DND-41 (cell line): ENCODE results near the gene SLAMF8.

Experiments
- ATAC-seq: fragments of 200-7000 bp; cut with Tn5 transposase; 3 replicates; pipeline ENCODE4 v1.9.1; 2021; ENCODE audit warnings: low read depth; ENCODE audit not compliant: insufficient read depth
- DNase-seq: peaks from one replicate; pipeline ENCODE4 v3.0.0-alpha.2; 2020
- H2AFZ ChIP-seq: 2 replicates; pipeline ENCODE4 v1.6.0; 2012; ENCODE audit warnings: low read depth, low read length
- H3K27ac ChIP-seq: 2 replicates; pipeline ENCODE4 v1.5.1; 2012; ENCODE audit warnings: low read length, inconsistent platforms
- H3K27me3 ChIP-seq: fragments of 200-600 bp; sonication (generic); 2 replicates; pipeline ENCODE4 v1.6.0; 2012; ENCODE audit warnings: low read length, mild to moderate bottlenecking, inconsistent platforms; ENCODE audit not compliant: insufficient read depth, poor library complexity
- H3K36me3 ChIP-seq: 2 replicates; pipeline ENCODE4 v1.5.1; 2012; ENCODE audit warnings: low read length, inconsistent platforms; ENCODE audit not compliant: insufficient read depth
- H3K4me1 ChIP-seq: 2 replicates; pipeline ENCODE4 v1.5.1; 2012; ENCODE audit warnings: mild to moderate bottlenecking, low read length; ENCODE audit not compliant: insufficient read depth
- H3K4me2 ChIP-seq: 2 replicates; pipeline ENCODE4 v1.6.0; 2012; ENCODE audit warnings: mild to moderate bottlenecking, moderate library complexity, low read length, inconsistent platforms; ENCODE audit not compliant: insufficient read depth
- H3K4me3 ChIP-seq, 2 experiments: fragments of 200-600 bp in 1 of 2; shearing (Covaris generic) in 1 of 2; 2 replicates each; pipeline ENCODE4 v1.5.1; 2012 to 2016; ENCODE audit warnings: inconsistent platforms in 2 of 2, low read length in 2 of 2, mild to moderate bottlenecking in 2 of 2, low read depth in 1 of 2, moderate library complexity in 1 of 2
- H3K79me2 ChIP-seq: 2 replicates; pipeline ENCODE4 v1.6.0; 2012; ENCODE audit warnings: low read length, inconsistent platforms; ENCODE audit not compliant: insufficient read depth
- H3K9ac ChIP-seq: 2 replicates; pipeline ENCODE4 v1.6.0; 2012; ENCODE audit warnings: low read depth, mild to moderate bottlenecking, inconsistent platforms, low read length, moderate library complexity
- H3K9me3 ChIP-seq: 2 replicates; pipeline ENCODE4 v1.5.1; 2012; ENCODE audit warnings: low read length, moderate library complexity, mild to moderate bottlenecking, inconsistent platforms; ENCODE audit not compliant: insufficient read depth, severe bottlenecking
- H4K20me1 ChIP-seq: 2 replicates; pipeline ENCODE4 v1.6.0; 2012; ENCODE audit warnings: low read length; ENCODE audit not compliant: insufficient read depth
- EZH2 ChIP-seq: IDR thresholded peaks from 3 replicates; pipeline ENCODE4 v1.6.1; 2012; ENCODE audit warnings: borderline replicate concordance, low read depth, mild to moderate bottlenecking, moderate library complexity, low read length, inconsistent platforms; ENCODE audit not compliant: severe bottlenecking
- TF ChIP-seq, protein P1 (sequence below): IDR thresholded peaks from 2 replicates; pipeline ENCODE4 v1.5.1; 2012; ENCODE audit warnings: borderline replicate concordance, low read length, moderate library complexity, mild to moderate bottlenecking; ENCODE audit not compliant: poor library complexity, severe bottlenecking; ENCODE audit errors: extremely low read depth

Gene SLAMF8

DNA sequence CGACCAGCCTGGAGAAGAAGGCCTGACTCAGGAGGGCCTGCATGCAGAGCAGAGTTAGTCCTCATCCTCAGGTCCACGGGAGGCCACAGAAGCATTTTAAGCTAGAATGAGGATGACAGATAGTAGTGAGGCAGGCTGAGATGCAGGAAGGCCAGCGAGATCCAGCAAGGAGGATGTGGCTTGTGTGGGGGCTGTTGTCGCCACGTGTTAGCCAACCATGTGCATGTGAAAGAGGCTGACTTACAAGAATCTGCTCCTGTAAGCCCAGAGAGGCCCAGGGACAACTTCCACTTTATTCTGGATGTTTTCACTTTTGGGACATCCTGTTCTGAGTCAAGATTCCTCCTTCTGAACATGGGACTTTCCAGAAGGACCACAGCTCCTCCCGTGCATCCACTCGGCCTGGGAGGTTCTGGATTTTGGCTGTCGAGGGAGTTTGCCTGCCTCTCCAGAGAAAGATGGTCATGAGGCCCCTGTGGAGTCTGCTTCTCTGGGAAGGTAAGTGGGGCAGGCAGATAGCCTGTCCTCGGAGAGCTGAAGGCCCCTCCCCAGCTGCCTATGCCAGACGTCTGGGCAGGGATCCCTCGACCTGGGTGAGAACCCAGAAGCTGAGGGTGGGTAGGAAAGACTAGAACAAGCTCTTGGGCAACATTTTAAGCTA, at the start of gene SLAMF8:
TSS of gene SLAMF8 (plus strand) at position 433 of the 661 bp plus-strand sequence. CDS start at position 459, 26 bp downstream.
- TF ChIP-seq EZH2, result no peak
- no peak within 1 kb of the TSS for H3K4me2 ChIP-seq
- H3K9me3 ChIP-seq, result no peaks in the 10 kb centered on the region
- no peaks in the 10 kb centered on the region for H4K20me1 ChIP-seq
- H3K9ac ChIP-seq, result no peak within 1 kb of the TSS
- H2AFZ ChIP-seq, result no peak within 1 kb of the TSS
- H3K36me3 ChIP-seq, result no peaks in the 10 kb centered on the region
- no peak within 1 kb of the TSS for H3K27ac ChIP-seq
- DNase-seq, result peak; percentile 65
- ATAC-seq, result peak; percentile 86
- H3K79me2 ChIP-seq, result no peaks in the 10 kb centered on the region
- no peak within 1 kb of the TSS for H3K4me3 ChIP-seq
- H3K27me3 ChIP-seq, result no peaks in the 10 kb centered on the region
- peaks cover 8% of the 10 kb centered on the region for H3K4me1 ChIP-seq

DNA sequence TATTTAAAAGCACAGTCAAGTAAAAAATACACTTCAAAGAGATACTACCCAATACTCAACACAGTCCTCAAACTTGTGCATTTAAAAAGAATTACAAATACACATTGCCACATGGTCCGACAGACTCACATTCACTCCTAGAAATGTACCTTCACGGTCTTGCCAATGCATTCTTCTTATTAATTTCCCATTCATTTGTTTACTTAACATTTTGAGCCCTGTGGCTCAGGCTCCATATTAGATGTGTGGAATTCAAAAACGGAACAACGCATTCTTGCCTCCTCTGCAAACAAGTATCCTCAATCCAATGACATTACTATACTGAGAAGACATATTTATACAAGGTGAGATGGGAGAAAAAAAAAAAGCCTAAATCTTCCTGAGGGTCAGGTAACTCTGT, 48.4 kb upstream of the SLAMF8 start:
- DNase-seq, result no peak

DNA sequence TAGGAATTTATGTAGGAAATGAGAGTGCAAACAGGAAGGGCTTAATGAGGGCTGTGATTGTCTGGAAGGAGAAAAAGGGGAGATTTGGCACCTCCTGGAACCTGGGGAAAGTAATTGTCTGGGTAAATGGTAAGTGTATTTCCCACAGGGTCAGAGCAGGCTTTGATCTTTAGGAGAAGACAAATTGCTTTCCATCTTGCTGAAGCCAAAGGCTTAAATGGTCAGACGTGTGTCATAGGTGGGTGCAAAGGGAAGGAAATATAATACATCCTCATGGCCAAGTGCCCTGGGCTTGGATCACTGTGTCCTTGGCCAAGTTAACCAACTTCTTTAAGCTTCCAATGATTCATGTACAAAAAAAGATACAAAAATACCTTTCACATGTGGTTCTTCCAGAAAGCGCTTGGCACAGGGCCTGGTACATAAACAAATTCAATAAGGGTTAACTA, 47.2 kb upstream of the SLAMF8 start:
- H2AFZ ChIP-seq, result no peak overlapping the region
- no peaks in the 10 kb centered on the region for H3K4me1 ChIP-seq
- ATAC-seq (no peak), DNase-seq (no peak)
- no peaks in the 10 kb centered on the region for H4K20me1 ChIP-seq
- peaks cover 8% of the 10 kb centered on the region for H3K27me3 ChIP-seq
- TF ChIP-seq, protein P1, sequence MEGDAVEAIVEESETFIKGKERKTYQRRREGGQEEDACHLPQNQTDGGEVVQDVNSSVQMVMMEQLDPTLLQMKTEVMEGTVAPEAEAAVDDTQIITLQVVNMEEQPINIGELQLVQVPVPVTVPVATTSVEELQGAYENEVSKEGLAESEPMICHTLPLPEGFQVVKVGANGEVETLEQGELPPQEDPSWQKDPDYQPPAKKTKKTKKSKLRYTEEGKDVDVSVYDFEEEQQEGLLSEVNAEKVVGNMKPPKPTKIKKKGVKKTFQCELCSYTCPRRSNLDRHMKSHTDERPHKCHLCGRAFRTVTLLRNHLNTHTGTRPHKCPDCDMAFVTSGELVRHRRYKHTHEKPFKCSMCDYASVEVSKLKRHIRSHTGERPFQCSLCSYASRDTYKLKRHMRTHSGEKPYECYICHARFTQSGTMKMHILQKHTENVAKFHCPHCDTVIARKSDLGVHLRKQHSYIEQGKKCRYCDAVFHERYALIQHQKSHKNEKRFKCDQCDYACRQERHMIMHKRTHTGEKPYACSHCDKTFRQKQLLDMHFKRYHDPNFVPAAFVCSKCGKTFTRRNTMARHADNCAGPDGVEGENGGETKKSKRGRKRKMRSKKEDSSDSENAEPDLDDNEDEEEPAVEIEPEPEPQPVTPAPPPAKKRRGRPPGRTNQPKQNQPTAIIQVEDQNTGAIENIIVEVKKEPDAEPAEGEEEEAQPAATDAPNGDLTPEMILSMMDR, result no peak
- TF ChIP-seq EZH2, result no peak
- H3K27ac ChIP-seq, result no peak overlapping the region
- no peaks in the 10 kb centered on the region for H3K9me3 ChIP-seq
- no peak overlapping the region for H3K4me2 ChIP-seq
- H3K4me3 ChIP-seq, result no peak overlapping the region
- H3K9ac ChIP-seq, result no peak overlapping the region
- no peaks in the 10 kb centered on the region for H3K36me3 ChIP-seq
- no peaks in the 10 kb centered on the region for H3K79me2 ChIP-seq

More for the DNA sequence above, 48.4 kb upstream of the SLAMF8 start:
- Histone ChIP-seq H2AFZ (no peak overlapping the region), H3K9me3 (no peaks in the 10 kb centered on the region), H3K9ac (no peak overlapping the region), H3K4me1 (no peaks in the 10 kb centered on the region), H3K36me3 (no peaks in the 10 kb centered on the region), H4K20me1 (no peaks in the 10 kb centered on the region), H3K4me2 (no peak overlapping the region), H3K27me3 (peaks cover 8% of the 10 kb centered on the region), H3K27ac (no peak overlapping the region), H3K79me2 (no peaks in the 10 kb centered on the region), H3K4me3 (no peak overlapping the region)
- ATAC-seq, result no peak
- TF ChIP-seq EZH2, result no peak

DNA sequence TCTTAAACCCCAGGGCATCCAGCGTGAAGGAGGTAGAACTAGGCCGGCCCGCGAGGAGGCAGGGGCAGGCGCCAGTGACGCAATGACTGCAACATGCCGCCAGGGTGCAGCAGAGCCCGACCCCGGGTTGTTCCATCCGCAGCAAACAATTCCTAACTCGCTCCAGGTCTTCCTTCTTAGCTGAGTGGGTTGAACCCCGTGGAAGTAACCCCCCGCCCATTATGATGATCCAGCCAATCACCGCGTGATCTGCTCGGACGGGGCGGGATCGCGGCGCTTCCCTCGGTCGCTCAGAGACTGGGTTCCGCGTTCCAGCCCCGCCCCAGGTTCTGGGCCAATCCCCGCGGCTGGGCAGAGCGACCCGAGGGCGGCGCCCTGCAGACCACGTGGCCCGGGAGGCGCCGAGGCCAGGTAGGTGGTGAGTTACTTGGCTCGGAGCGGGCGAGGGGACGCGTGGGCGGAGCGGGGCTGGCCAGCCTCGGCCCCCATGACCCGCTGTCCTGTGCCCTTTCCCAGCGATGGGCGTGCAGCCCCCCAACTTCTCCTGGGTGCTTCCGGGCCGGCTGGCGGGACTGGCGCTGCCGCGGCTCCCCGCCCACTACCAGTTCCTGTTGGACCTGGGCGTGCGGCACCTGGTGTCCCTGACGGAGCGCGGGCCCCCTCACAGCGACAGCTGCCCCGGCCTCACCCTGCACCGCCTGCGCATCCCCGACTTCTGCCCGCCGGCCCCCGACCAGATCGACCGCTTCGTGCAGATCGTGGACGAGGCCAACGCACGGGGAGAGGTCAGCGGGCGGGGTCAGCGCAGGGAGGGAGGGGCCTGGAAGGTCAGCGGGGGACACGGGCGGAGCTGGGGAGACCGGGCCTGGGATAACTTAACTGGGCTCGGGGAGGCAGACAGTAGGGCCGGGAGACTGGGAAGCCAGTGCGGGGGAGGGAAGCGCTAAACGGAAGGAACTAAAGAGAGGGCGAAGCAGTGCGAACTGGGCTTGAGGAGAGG, 45.8 kb upstream of the SLAMF8 start, which contains the start of gene DUSP23:
TSS of gene DUSP23 (plus strand) at position 380 of the 1,000 bp plus-strand sequence. CDS start at position 519, 139 bp downstream.
- H3K27ac ChIP-seq, result no peak within 1 kb of the TSS

More for the DNA sequence above, 45.8 kb upstream of the SLAMF8 start, which contains the start of gene DUSP23:
- Histone ChIP-seq H3K79me2 (no peaks in the 10 kb centered on the region), H3K4me3 (no peak within 1 kb of the TSS), H4K20me1 (no peaks in the 10 kb centered on the region), H3K4me2 (no peak within 1 kb of the TSS), H3K36me3 (no peaks in the 10 kb centered on the region), H3K4me1 (no peaks in the 10 kb centered on the region), H2AFZ (no peak within 1 kb of the TSS), H3K9ac (no peak within 1 kb of the TSS), H3K9me3 (no peaks in the 10 kb centered on the region), H3K27me3 (no peaks in the 10 kb centered on the region)
- ATAC-seq, result peak; percentile 64; the same call in 2 of the 3 replicates
- peak; percentile 33 for DNase-seq
- TF ChIP-seq EZH2, result no peak
- TF ChIP-seq, protein P1, result peak; percentile 72
